Spleen (tissue), 11 donors: Measurements from ENCODE around the gene MPZL3. TPM values are rescaled to one million over a fixed set of nuclear protein-coding genes. Genes with fewer than 3 reads are reported as not detected.
A peak's percentile ranks its signal among the peaks of the same experiment; 100 is the strongest.

Experiments
- DNase-seq: peaks from one replicate; pipeline ENCODE4 v3.0.0-alpha.2; 2020
- H3K27ac ChIP-seq, 8 donors: fragments of 200-600 bp; sonication (generic) in 7 of 8; 1 replicate in 4 of 8; 2 replicates in 4 of 8; pipeline versions ENCODE4 v1.5.0 to v1.8.0; 2016 to 2021; ENCODE audit warnings: inconsistent platforms in 4 of 8, mild to moderate bottlenecking in 4 of 8, moderate library complexity in 1 of 8
- H3K27me3 ChIP-seq, 7 donors: fragments of 200-600 bp; sonication (generic) in 6 of 7; replicated peaks in 1 of 7; 1 replicate in 4 of 7; 2 replicates in 3 of 7; pipeline versions ENCODE4 v1.5.0 to v1.8.0; 2016 to 2021; ENCODE audit warnings: inconsistent platforms in 3 of 7, mild to moderate bottlenecking in 1 of 7
- H3K36me3 ChIP-seq, 6 donors: fragments of 200-600 bp; sonication (generic) in 5 of 6; 1 replicate in 4 of 6; 2 replicates in 2 of 6; pipeline versions ENCODE4 v1.5.0 to v1.8.0; 2016 to 2021; ENCODE audit warnings: inconsistent platforms in 2 of 6
- H3K4me1 ChIP-seq, 6 donors: fragments of 200-600 bp; sonication (generic) in 5 of 6; 1 replicate in 3 of 6; 2 replicates in 3 of 6; pipeline versions ENCODE4 v1.5.0 to v1.8.0; 2016 to 2021; ENCODE audit warnings: inconsistent platforms in 3 of 6
- H3K4me3 ChIP-seq, 8 donors: fragments of 200-600 bp; sonication (generic) in 7 of 8; 1 replicate in 4 of 8; 2 replicates in 4 of 8; pipeline versions ENCODE4 v1.5.0 to v1.8.0; 2016 to 2021; ENCODE audit warnings: inconsistent platforms in 4 of 8, mild to moderate bottlenecking in 4 of 8, moderate library complexity in 2 of 8
- H3K9me3 ChIP-seq, 8 donors: fragments of 200-600 bp; sonication (generic) in 7 of 8; 1 replicate in 4 of 8; 2 replicates in 4 of 8; pipeline versions ENCODE4 v1.5.0 to v1.8.0; 2016 to 2021; ENCODE audit warnings: inconsistent platforms in 4 of 8
- CTCF ChIP-seq, 11 experiments: fragments of 200-600 bp in 7 of 11; fragments of 450-650 bp in 4 of 11; sonication (generic) in 4 of 11; IDR thresholded peaks in 8 of 11; conservative IDR thresholded peaks in 3 of 11; 1 replicate in 7 of 11; 2 replicates in 4 of 11; pipeline versions ENCODE4 v1.4.0 to v1.8.0; 2016 to 2021; ENCODE audit warnings: antibody characterized with exemption in 11 of 11, inconsistent platforms in 4 of 11, mild to moderate bottlenecking in 1 of 11
- POLR2A ChIP-seq, 3 donors: fragments of 450-650 bp; IDR thresholded peaks; one replicate each; pipeline ENCODE4 v1.5.1; 2017; ENCODE audit warnings: antibody characterized with exemption in 3 of 3, mild to moderate bottlenecking in 1 of 3
- POLR2AphosphoS5 ChIP-seq, 3 donors: sonication (generic); formaldehyde crosslinking; IDR thresholded peaks; one replicate each; pipeline ENCODE4 v1.5.1; 2017; ENCODE audit warnings: antibody characterized with exemption in 3 of 3
- WGBS, 5 donors: extraction: QIAGEN DNeasy Blood & Tissue Kit in 3 of 5; methylation state at CpG; one replicate each; pipeline versions ENCODE4 v1.1.5 to v1.1.7; 2013 to 2018; 5-methylcytosine and 5-hydroxymethylcytosine counted together
- intact Hi-C: fragments of 100-400 bp; cut with DNase I; formaldehyde crosslinking; loops from one replicate; pipeline ENCODE4 v1.15.0; 2023; ENCODE audit warnings: low total_unique reads
- polyA plus RNA-seq, 3 donors: library from polyadenylated mRNA; stranded (reverse); fragments of 200-250 nt; gene quantifications; one replicate each; pipeline ENCODE4 v1.2.1, GENCODE V29; 2013
- total RNA-seq, 7 donors: library from RNA; depleted of rRNA in 3 of 7; stranded (reverse); fragments of >200 nt in 3 of 7; fragmentation: NEBNext Ultra II Directional in 4 of 7; extraction: Animal tissue kit (Norgen Biotek cat#: 25700) in 4 of 7; gene quantifications; one replicate each; pipeline versions ENCODE4 v1.1.0 to v1.2.1, GENCODE V29; 2016 to 2021
- donor health status: healthy with polysubstance abuse.
- donor health status: DM: no; HTN: no; CAD: no; lungs with moderate emphysema.
- donor health status: DM: no; HTN: no; CAD: no.
- donor health status: Bipolar disorder and iron deficiency.
- donor health status: healthy.
- donor health status: DM: no; HTN: no; CAD: no.
- donor health status: DM: yes; HTN: yes; CAD: no.

MPZL3 gene
- total and polyA plus RNA-seq, 10 donors: 2.0 to 12.9 (median 6.6) TPM

GRCh38 chr11:118295199-118295598 lies 43.0 kb upstream of the MPZL3 start:
- WGBS, 5 donors: 67 to 82% (median 77%) methylated on average over 5 of the region's 5 CpGs
- intact Hi-C loops: loop anchor here (5.0 kb wide), 1 partner anchor 57 kb away; no protein-coding TSS in a partner anchor
- Histone ChIP-seq H3K4me1 (peaks cover 0 to 20% (median 7%) of the 10 kb centered on the region in 6 donors), H3K27ac (no peak overlapping the region), H3K27me3 (peaks cover 0 to 11% (median 0%) of the 10 kb centered on the region in 7 donors), H3K4me3 (no peak overlapping the region), H3K9me3 (no peaks in the 10 kb centered on the region), H3K36me3 (no peaks in the 10 kb centered on the region)
- no peak for DNase-seq
- TF ChIP-seq CTCF (IDR thresholded peaks at IDR 0.05 in 8 of 11, conservative IDR thresholded peaks at IDR 0.05 in 3 of 11) (no peak), POLR2A (IDR thresholded peaks at IDR 0.05) (no peak), POLR2AphosphoS5 (IDR thresholded peaks at IDR 0.05) (no peak)

- no peaks in the 10 kb centered on the region for H3K9me3 ChIP-seq
- WGBS, 5 donors: 87 to 97% (median 93%) methylated on average over 2 of the region's 2 CpGs
- peaks cover 0 to 11% (median 0%) of the 10 kb centered on the region in 7 donors for H3K27me3 ChIP-seq
- no peak for TF ChIP-seq POLR2A (IDR thresholded peaks at IDR 0.05)
- no peak for TF ChIP-seq POLR2AphosphoS5 (IDR thresholded peaks at IDR 0.05)
- no peak for TF ChIP-seq CTCF (IDR thresholded peaks at IDR 0.05 in 8 of 11, conservative IDR thresholded peaks at IDR 0.05 in 3 of 11)
- H3K4me3 ChIP-seq: no peak overlapping the region
- DNase-seq: no peak
- H3K36me3 ChIP-seq: no peaks in the 10 kb centered on the region
- no peak overlapping the region for H3K27ac ChIP-seq
- peaks cover 0 to 20% (median 7%) of the 10 kb centered on the region in 6 donors for H3K4me1 ChIP-seq
- intact Hi-C loops: loop anchor here (5.0 kb wide), 1 partner anchor 97 kb away; no protein-coding TSS in a partner anchor
Observed at GRCh38 chr11:118294053-118294452, 41.9 kb upstream of the MPZL3 start.

- peaks cover 0 to 20% (median 7%) of the 10 kb centered on the region in 6 donors for H3K4me1 ChIP-seq
- no peak overlapping the region for H3K4me3 ChIP-seq
- 59 to 81% (median 73%) methylated on average over 9 of the region's 9 CpGs for WGBS, 5 donors
- peak overlapping the region in 4 of 8 donors; percentile 10 to 53 (median 30) for H3K27ac ChIP-seq
- no peak for DNase-seq
- H3K36me3 ChIP-seq: no peaks in the 10 kb centered on the region
- peaks cover 0 to 11% (median 0%) of the 10 kb centered on the region in 7 donors for H3K27me3 ChIP-seq
- H3K9me3 ChIP-seq: no peaks in the 10 kb centered on the region
- intact Hi-C loops: loop anchor here (5.0 kb wide), 1 partner anchor 94 kb away; no protein-coding TSS in a partner anchor
- TF ChIP-seq POLR2AphosphoS5 (IDR thresholded peaks at IDR 0.05) (no peak), CTCF (IDR thresholded peaks at IDR 0.05 in 8 of 11, conservative IDR thresholded peaks at IDR 0.05 in 3 of 11) (no peak), POLR2A (IDR thresholded peaks at IDR 0.05) (no peak)
Observed at GRCh38 chr11:118291477-118292135, 39.4 kb upstream of the MPZL3 start.

- TF ChIP-seq POLR2AphosphoS5 (IDR thresholded peaks at IDR 0.05) (no peak), CTCF (IDR thresholded peaks at IDR 0.05 in 8 of 11, conservative IDR thresholded peaks at IDR 0.05 in 3 of 11) (peak in 9 of 11 experiments; percentile 16 to 62 (median 52))
Observed at GRCh38 chr11:118290923-118291322, 38.8 kb upstream of the MPZL3 start.

More at GRCh38 chr11:118290923-118291322, 38.8 kb upstream of the MPZL3 start:
- H3K4me3 ChIP-seq: no peak overlapping the region
- peak overlapping the region in 2 of 8 donors; percentile 46 to 53 for H3K27ac ChIP-seq
- no peaks in the 10 kb centered on the region for H3K9me3 ChIP-seq
- DNase-seq: no peak
- WGBS, 5 donors: 12 to 20% (median 17%) methylated on average over 9 of the region's 9 CpGs
- H3K4me1 ChIP-seq: peaks cover 0 to 16% (median 7%) of the 10 kb centered on the region in 6 donors
- no peaks in the 10 kb centered on the region for H3K36me3 ChIP-seq
- H3K27me3 ChIP-seq: peaks cover 0 to 11% (median 0%) of the 10 kb centered on the region in 7 donors
- intact Hi-C loops: loop anchor here (5.0 kb wide), 1 partner anchor 94 kb away; no protein-coding TSS in a partner anchor
